ENCODE measurements around the gene CPA2. TPM values are rescaled to one million over a fixed set of nuclear protein-coding genes. Genes with fewer than 3 reads are reported as not detected.

The CPA2 gene
- total RNA-seq, 1 experiment from 2014 or later, result 0.90 TPM

DNA sequence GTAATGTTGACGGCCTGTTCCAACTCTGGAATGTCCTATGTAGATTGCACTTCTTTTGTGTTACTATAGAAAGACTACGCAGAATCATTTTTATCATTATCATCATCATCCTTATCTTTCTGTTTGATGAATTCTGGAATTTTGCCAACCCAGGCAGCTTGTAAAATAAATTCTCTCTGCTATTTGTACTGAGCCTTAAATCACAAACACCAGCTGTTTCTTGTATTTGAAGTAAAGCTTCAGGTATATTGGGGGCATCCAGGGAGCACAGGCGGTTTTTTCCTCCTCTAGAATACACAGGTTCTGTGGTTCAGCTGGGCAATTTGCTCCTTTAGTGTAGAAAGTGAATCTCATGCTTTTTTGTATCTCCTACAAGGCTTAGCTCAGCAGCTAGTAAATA is 63.0 kb downstream of the CPA2 start:
- Mint-ChIP-seq H3K36me3 (no peaks in the 10 kb centered on the region), H3K4me1 (peaks cover 17% of the 10 kb centered on the region), H3K9me3 (no peaks in the 10 kb centered on the region), H3K27me3 (ENCODE audit: low read depth) (no peaks in the 10 kb centered on the region; the same call in 1 of the 2 replicates), H3K27ac (no peak overlapping the region), H3K4me3 (no peak overlapping the region)
- CTCF ChIA-PET, result interaction anchor here (1.4 kb wide), 1 partner anchor 52 kb away, joined by 4 read pairs; no protein-coding TSS in a partner anchor
- DNase-seq (ENCODE audit: low spot score) (no peak), ATAC-seq (no peak)
- POLR2A ChIA-PET, result no interaction called here
- TF ChIP-seq GRHL2 (CRISPR knock-in tag; IDR thresholded peaks at IDR 0.05; ENCODE audit: insufficient replicate concordance, severe bottlenecking), result no peak
- TF ChIP-seq RELA (CRISPR knock-in tag; IDR thresholded peaks at IDR 0.05; ENCODE audit: borderline replicate concordance), result no peak
- no peak for TF ChIP-seq SMAD4 (CRISPR knock-in tag; IDR thresholded peaks at IDR 0.05)
- no peak for TF ChIP-seq AFF4 (CRISPR knock-in tag; IDR thresholded peaks at IDR 0.05; ENCODE audit: borderline replicate concordance)
- no peak for TF ChIP-seq ZNF263 (CRISPR knock-in tag; IDR thresholded peaks at IDR 0.05; ENCODE audit: low read depth)
- no peak for TF ChIP-seq ERG (CRISPR knock-in tag; IDR thresholded peaks at IDR 0.05)

GRCh38 chr7:130332259-130333053 is 65.8 kb downstream of the CPA2 start:
- Mint-ChIP-seq H3K4me1 (peaks cover 16% of the 10 kb centered on the region), H3K27me3 (ENCODE audit: low read depth) (no peaks in the 10 kb centered on the region; the same call in 1 of the 2 replicates), H3K36me3 (no peaks in the 10 kb centered on the region), H3K27ac (no peak overlapping the region), H3K4me3 (no peak overlapping the region), H3K9me3 (no peaks in the 10 kb centered on the region)
- ATAC-seq (no peak), DNase-seq (ENCODE audit: low spot score) (no peak)
- CTCF ChIA-PET, result interaction anchor here (1.3 to 1.6 kb wide), 2 partner anchors 24 to 55 kb away, joined by 3 read pairs; no protein-coding TSS in a partner anchor
- POLR2A ChIA-PET, result interaction anchor here (0.5 kb wide), 1 partner anchor 1266 kb away, joined by 5 read pairs; no protein-coding TSS in a partner anchor
- TF ChIP-seq SOX15 (CRISPR knock-in tag; IDR thresholded peaks at IDR 0.05), result no peak
- no peak for TF ChIP-seq NFYB (CRISPR knock-in tag; conservative IDR thresholded peaks at IDR 0.05; ENCODE audit: low read depth)
- no peak for TF ChIP-seq USF2 (CRISPR knock-in tag; IDR thresholded peaks at IDR 0.05)
- TF ChIP-seq MYBL2 (CRISPR knock-in tag; IDR thresholded peaks at IDR 0.05), result no peak
- no peak for TF ChIP-seq SP1 (CRISPR knock-in tag; conservative IDR thresholded peaks at IDR 0.05)
- TF ChIP-seq, protein P1, sequence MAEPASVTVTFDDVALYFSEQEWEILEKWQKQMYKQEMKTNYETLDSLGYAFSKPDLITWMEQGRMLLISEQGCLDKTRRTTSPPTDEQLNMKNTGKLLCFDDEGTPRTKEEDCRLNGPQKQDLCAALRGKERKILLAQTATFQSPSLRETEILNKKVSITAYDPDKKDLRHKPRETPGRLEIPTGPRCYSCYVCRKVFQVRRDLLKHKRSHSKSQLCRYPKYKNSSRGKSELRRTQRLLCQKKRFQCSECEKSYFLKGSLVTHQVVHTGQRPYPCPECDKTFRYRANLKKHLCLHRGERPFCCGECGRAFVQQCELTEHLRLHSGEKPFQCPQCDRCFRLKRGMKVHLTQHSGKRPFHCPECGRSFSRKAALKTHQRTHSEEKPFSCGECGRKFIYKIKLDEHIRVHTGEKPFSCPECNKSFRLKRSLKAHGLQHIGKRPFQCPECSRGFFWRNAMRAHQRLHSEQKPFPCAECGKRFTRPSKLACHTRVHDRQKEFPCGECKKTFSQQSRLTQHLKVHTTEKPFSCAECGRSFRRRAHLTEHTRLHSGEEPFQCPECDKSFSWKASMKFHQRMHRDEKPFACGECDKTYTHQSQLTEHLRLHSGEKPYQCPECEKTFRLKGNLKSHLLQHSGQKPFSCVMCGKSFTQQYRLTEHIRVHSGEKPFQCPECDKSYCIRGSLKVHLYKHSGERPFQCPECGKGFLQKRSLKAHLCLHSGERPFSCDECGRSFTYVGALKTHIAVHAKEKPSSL (CRISPR knock-in tag; conservative IDR thresholded peaks at IDR 0.05), result no peak
- TF ChIP-seq TEAD4 (CRISPR knock-in tag; IDR thresholded peaks at IDR 0.05), result no peak
- no peak for TF ChIP-seq ARID4B (CRISPR knock-in tag; IDR thresholded peaks at IDR 0.05; ENCODE audit: borderline replicate concordance)
- no peak for TF ChIP-seq AR (CRISPR knock-in tag; IDR thresholded peaks at IDR 0.05)
- TF ChIP-seq JUN (CRISPR knock-in tag; IDR thresholded peaks at IDR 0.05), result no peak
- TF ChIP-seq NR2C2 (CRISPR knock-in tag; IDR thresholded peaks at IDR 0.05), result no peak
